Amygdala (tissue), 56 donors: ENCODE measurements around the gene TEF.

Experiments
- DNase-seq, 56 donors: peaks; one replicate each; lab custom pipeline; 2025; lab: John Stamatoyannopoulos, UW

The TEF gene

DNA sequence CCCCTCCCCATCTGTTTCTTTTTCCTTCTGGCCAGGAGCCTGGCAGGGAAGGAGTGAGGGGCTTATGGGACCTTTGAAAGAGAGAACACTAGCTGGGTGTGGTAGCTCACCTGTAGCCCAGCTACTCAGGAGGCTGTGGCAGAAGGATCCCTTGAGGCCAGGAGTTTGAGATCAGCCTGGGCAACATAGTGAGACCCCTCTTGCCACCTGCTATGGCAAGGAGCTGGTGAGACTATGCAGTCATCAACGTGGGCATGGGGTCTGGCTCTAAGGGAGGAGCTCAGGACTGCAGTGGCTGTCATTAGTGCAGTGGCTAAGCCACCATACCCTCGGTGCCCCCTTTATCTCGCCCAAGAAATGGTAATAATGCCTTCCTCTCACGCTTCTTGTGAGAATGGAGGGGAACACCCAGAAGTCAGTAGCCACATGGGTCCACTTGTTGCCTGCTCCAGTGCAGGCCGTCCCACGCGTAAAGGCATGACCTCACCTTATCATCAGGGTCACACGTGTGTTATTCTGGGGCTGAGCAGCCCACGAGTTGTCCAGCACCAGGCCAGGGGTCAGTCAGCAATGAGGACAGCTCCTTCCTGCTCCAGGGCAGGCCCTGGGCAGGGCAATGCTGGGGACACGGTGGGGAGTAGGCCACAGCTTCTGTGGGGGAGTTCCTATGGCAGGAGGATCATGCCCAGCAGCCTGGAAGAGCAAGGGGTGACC lies 27.7 kb upstream of the TEF start:
- no peak for DNase-seq

DNA sequence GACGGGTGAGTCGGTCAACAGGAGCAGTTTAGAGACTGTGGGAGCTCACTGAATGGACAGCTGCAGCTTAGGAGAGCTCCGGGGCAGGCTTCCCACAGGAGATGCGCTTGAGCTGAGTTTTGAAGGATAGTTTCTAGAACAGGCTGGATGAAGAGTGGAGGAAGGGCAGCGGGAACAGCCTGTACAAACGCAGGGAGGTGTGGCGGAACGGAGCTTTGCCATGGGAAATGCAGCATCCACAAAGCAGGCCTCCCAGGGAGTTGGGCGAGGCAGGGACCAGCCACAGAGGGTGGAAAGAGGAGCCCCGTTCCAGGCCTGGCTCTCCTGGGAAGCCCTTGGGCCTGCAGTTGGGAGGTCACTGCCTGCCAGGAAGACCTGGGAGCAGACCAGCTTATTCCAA lies 26.8 kb upstream of the TEF start:
- DNase-seq: no peak

DNA sequence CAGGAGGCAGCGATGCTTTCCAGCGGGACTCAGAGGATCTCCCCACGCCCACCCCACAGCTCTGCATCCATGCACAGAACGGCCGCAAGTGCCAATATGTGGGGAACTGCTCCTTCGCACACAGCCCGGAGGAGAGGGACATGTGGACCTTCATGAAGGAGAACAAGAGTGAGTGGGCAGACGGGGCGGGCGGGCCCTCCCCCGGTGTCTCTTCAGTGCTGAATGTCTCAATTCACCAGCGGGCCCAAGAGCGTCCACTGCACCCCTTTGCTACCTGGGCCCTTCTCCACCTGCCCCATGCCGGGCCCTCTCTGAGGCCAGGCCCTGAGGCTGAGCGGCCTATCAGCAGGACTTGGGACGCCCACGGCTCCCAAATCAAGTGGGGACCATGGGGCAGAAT lies 25.8 kb upstream of the TEF start:
- no peak for DNase-seq

DNA sequence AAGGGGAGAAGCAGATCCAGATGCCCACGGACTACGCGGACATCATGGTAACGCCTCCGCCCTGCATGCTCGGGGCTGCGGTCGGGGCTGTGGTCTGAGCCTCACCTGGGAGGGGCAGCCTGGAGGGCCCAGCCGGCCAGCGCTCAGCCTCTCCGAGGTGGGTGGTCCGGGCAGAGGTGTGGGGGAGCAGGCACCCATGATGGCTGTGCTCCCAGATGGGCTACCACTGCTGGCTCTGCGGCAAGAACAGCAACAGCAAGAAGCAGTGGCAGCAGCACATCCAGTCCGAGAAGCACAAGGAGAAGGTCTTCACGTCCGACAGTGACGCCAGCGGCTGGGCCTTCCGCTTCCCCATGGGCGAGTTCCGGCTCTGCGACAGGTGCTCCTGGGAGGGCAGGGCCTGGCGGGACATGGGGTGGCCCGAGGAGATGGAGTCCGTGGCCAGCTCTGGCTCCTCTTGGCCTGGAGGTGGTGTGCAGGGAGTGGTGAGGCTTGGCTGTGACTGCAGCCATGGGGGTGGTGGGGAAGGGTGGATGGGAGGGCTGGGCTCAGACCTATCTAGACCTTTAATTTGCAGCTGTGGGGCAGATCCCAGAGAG lies 25.2 kb upstream of the TEF start:
- no peak for DNase-seq

DNA sequence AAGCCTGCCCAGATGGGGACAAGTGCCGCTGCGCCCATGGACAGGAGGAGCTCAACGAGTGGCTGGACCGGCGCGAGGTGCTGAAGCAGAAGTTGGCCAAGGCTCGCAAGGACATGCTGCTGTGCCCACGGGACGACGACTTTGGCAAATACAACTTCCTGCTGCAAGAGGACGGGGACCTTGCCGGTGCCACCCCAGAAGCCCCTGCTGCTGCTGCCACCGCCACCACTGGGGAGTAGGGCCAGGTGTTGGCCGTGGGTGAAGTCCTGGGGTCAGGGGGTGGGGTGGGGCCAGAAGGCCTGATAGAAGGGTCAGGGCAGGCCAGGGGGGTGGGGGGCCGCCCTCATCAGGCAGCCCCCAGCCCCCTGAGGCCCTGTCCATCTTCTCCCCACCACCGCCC lies 24.6 kb upstream of the TEF start:
- DNase-seq: no peak

DNA sequence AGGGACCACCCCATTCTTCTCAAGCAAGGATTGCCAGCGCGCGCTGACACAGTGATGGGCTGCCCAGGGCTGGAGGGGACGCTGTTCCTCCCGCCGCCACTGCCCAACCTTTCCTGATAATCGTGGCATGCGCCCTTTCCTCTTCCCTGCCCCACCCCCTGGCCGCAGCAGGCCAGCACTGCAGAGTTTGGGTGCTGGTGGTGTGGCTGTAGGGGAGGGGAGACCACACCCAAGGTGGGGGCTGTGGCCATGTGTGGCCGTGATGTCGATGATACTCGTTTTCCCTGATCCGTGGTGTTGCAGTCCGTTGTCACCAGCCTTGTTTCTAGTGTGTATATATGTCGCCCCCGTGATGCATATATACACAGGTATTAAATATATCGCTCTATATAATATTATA lies 22.8 kb upstream of the TEF start:
- no peak for DNase-seq

DNA sequence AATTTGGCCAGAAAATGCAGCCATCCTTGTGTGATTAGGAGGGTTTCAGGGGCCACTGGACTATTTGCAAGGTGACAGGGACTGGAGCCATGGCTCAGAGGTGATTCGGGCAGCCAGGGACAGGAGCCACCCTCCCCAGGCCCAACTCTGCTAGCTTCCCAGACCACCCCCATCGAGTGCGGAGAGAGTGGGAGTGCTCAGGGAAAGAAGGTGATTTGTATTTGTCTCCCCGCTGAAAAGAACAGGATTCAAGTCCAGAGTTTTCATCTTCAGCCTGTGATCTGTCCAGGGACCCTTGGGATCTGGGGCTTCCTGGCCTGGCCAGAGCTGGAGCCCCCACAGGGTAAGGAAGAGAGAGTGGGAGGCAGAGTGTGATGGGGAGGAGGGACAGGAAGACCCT lies 22.4 kb upstream of the TEF start:
- DNase-seq: no peak

DNA sequence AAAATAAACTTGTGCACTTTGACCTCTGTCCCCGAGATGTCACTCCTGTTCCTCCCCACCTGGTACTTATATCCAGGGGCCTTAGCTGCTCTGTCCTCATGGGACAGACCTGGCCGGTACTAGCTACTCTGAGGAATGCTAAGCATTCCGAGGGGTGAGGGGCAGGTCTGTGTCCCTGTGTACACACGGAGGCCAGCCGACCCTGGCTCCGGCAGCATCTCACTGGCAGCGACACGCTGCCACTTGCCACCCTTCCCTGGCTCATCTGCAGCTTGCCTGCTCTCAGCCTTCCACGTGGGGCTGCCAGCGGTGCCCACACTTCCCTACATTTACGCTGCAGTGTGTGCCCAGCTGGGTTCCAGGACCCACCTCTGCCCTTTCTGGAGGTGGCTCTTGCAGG lies 21.6 kb upstream of the TEF start:
- no peak for DNase-seq

DNA sequence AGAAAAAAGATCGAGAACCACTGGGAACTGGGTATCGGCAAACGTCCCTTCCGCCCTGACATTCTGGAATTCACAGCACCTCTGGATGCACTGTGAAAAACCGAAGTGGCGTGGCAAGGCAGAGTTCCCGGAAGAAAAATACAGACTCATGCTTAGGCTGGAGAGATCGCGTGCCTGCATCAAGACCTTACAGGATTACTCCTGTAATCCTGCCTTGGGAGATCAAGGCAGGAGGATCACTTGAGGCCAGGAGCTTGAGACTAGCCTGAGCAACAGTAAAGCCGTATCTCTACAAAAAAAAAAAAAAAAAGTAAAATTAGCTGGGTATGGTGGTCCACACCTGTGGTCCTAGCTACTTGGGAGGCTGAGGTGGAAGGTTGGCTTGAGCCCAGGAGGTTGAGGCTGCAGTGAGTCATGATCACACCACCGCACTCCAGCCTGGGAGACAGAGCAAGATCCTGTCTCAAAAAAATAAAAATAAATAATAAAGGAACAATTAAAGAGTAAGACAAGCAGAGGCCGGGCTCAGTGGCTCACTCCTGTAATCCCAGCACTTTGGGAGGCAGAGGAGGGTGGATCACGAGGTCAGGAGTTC lies 19.9 kb upstream of the TEF start:
- no peak for DNase-seq

DNA sequence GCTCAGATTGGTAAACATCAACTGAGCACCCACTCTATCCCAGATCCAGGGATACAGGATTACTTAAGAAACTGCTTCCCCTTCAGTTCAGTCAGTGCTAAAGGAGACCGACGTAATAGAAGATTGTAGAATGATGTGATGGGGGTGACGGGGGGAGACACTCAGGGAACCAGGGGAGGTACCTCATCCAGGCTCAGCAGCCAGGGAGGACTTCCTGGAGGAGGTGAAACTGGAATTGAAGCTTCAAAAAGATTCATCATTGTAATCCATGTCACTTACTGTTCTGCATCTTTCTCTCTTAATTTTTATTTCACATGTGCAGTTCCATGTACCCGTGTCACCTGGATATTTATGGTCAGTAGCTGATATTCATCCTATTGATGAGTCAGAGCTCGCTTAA lies 19.1 kb upstream of the TEF start:
- DNase-seq: no peak

DNA sequence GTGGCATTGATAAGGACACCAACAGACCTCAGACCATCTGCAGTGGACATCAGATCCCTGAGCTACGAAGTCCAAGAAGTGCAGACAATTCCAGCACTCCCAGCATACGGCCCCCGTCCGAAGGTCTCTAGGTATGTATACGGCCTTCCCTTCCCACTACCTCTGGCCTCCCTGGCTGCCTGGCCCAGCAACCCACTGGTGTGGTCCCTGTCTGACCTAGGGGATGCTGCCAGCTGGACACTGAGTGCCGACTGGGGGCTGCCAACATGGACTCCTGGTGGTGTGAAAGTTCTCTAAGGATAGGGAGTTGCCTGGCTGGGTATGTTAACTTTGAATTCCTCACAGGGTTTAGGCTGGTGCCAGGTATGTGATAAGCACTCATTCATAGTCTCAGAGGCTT lies 17.5 kb upstream of the TEF start:
- no peak for DNase-seq

DNA sequence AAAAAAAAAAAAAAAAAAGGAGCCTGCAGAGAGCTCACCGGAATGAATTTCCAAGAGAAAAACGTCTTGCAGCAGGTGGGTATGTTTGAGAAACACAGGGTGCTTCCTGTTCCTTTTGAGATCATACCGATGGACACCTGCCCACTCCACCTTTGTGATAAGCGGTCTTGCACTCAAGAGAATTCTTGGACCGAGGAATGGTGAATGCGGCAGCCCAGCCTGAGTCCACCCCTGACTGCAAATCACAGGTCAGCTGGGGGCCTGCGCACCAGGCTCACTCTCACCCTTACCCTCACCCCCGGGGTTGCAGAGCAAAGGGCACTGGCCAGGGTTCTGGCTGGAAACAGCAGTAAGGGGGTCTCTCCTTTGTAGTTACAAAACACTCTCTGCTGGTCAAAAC lies 16.8 kb upstream of the TEF start:
- DNase-seq: no peak

DNA sequence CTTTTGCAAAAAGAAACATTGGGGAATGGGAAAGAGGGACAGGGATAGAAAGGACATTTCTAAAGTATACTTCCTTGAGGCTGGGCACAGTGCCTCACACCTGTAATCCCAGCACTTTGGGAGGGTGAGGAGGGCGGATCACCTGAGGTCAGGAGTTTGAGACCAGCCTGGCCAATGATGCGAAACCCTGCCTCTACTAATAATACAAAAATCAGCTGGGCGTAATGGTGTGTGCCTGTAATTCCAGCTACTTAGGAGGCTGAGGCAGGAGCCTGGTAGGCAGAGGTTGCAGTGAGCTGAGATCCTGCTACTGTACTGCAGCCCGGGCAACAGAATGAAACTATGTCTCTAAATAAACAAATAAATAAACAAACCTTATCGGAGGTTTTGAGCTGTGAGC lies 16.3 kb upstream of the TEF start:
- no peak for DNase-seq

DNA sequence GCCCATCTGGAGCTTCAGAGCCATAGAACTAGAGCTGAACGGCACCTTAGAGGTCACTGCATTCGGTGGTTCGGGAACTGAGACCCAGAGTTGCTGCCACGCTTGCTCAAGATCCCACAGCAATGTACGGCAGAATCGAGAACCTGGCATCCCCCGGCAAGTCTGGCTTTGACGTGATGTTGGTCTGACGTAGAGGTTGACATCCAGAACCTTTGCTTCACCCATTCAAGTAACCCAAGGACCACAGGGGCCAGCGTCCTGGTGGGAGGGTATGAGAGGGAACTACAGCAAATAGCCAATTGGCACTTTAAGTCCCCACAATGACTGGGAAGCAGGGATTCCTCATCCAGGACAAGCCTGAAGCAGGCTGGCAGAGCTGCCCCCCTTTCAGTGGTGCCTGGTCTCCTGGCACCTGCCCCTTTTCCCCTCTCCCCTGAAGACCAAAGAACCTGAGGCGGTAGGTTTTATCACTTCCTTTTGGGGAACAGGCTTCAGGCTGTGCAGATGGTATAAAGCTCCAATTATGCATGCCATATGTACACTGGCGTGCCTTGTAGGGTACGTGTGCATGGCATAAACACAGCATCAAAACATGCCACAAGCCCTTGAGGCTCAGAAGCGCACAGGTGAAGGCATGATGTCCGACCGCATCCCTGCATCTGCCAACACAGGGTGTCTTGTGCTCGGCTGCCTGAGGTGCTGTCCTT lies 15.3 kb upstream of the TEF start:
- DNase-seq: peak in 4 of 56 donors; percentile 15 to 43 (median 36)

DNA sequence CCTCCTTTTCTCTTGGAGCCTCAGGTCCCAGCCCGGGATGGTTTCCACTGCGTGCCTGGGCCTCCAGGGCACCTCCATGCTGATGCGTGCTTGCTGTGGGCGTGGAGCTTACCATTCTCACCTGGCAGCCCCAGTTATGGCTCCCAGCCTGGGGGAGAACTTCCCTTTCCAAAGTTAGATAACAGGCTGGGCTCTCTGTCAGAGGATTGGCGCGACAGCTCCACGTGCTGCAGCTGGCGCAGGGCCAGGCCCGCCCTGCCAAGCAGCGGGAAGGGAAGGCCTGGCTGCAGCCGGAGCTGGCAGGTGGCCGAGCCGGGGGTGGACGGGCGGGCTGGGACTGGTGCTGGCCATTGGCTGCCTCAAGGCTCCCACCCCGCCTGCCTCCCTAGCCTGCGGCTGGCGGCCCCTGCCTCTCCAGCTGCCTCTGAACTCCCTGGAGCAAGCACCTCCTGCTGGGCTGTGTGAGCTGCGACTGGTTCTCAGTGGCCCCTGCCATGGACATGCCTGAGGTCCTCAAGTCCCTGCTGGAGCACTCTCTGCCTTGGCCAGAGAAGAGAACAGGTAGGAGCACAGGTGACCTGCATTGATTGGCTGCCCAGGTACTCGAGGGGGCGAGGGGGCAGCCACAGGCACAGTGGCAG lies 14.6 kb upstream of the TEF start:
- DNase-seq: peak; percentile 77 to 99 (median 96)

DNA sequence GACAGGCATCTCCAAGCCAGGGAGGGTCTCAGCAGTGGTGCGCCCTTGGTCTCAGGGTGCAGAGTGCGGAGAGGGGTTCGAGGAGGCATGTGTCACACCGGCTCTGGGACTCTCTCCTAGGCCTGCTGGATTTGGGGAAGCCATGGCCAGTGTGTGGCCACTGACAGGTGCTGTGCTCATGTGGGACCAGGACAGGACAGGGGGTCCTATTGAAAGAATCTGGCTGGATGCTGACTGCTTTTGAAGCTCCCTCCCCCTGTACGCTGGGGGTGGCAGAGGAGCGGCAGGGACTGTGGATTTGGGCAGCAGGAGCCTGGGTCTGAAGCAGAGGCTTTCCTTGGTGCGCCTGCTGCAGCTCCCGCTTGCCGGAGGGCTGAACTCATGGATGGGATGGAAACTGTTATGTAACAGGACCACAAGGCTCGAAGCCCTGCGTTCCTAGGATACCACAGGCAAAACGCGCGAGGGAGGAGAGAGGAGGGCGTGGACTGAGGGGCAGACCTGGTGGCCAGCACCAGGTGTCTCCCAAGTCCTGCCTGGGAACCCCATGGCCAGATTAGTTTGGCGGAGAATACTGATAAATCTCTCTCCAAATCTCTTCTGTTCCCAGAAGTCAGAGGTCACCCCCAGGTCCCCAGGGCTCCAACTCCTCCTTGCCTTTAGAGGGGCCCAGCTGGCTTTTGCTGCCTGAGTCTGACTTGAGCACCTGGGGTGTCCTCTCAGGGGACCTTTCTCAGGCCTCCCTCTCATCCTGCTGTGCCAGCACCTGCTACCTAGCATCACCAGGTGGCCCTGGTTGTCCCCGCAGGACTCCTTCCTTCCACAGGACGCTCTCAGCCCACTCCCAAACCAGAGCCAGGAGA lies 13.8 kb upstream of the TEF start:
- peak in 36 of 56 donors; percentile 9 to 68 (median 46) for DNase-seq

DNA sequence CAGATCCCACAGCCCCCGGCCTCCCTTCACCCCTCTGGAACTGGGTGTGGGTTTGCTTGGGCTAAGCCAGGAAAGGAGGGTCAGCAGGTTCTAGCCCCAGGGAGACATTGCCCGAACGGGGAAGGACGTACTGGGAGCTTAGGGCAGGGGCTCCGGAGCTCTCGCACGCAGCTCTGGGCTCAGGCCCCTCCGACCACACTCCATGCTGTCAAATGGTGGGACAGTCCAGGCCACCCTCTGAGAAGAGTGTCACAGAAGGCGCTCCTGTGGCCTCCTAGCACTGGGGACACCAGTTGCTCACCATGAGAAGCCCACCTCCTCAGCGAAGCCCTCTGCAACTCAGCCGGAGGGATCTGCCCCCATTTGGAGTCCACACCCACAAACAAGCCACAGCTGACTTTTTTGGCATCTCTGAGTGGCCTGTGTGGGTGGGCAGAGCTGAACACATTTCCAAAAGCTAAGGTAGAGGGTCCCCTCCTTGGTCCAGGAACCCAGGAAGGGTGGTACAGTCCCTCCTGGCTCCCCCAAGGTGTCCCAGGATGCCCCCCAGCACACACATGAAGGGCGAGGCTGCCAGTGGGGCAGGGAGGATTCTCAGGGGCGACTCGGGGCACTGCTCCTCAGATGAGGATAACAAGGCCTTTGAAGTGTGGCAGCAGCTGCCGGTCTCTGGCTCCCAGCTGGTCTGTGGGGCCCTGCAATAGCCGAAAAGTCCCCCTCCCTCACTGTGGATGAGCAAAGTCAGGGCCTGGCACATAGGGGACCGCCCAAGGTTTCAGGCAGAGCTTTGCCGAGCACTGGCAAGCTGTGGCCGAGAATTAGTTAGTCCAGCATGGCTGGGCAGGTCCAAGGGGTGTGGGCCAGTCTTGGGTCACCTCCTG lies 13.0 kb upstream of the TEF start:
- DNase-seq: peak in 31 of 56 donors; percentile 6 to 57 (median 37)

DNA sequence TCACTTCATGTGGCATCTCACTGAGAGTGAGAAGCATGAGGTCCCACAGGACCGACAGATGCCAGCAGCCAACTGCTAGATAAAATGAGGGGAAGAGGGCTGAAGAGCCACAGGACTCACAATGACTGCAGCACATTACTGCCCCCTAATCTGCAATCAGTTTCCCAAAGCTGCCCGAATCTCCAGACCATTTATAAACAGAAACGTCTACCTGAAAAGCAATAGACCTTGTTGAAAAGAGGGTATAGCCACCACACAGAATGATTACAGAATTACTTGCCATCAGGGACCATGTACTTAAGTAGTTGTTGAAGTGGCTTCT lies 12.4 kb upstream of the TEF start:
- peak in 2 of 56 donors; percentile 46 to 52 for DNase-seq

DNA sequence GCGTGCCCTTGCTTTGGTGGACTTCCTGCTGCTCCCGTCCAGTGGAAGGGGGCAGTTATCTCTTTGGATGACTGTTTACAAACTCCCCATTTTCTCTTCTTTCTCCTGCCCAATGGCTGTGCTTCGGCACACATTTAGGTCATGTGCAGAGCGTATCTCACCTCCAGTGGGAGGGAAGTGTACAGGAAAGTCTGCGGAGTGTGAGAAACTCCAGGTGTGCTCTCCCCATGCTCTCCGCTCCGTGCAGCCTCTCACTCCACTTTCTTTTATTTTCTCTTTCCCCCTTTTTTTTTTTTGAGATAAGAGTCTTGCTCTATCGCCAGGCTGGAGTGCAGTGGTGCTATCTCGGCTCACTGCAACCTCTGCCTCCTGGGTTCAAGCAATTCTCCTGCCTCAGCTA lies 11.9 kb upstream of the TEF start:
- no peak for DNase-seq
